Measurements from ENCODE around the gene HLA-DQB2.

GRCh38 chr6:32741031-32741960 is 22.0 kb downstream of the HLA-DQB2 start, which contains the start of gene HLA-DQA2:
- TF ChIP-seq CTCF (IDR thresholded peaks at IDR 0.05) (no peak), POLR2A (IDR thresholded peaks at IDR 0.05) (no peak)
